Measurements from ENCODE around the gene GFER. TPM values are rescaled to one million over a fixed set of nuclear protein-coding genes. Genes with fewer than 3 reads are reported as not detected.
A peak's percentile ranks its signal among the peaks of the same experiment; 100 is the strongest.
"Not testable (repeated sequence)": the region's sequence is repeated elsewhere in the genome, so short reads cannot be mapped to it uniquely, and the experiment has no call there.

GFER gene
- total RNA-seq = 10 to 100 TPM; 16.2 to 22.1 TPM
- 14.5 to 21.0 reads per million in 2 donors for total RNA-seq

- Mint-ChIP-seq H3K4me3 (peak within 1 kb of the TSS; percentile 87), H3K27me3 (peaks cover 20% of the 10 kb centered on the region), H3K36me3 (ENCODE audit: low read depth) (no peaks in the 10 kb centered on the region), H3K27ac (peak within 1 kb of the TSS; percentile 41), H3K4me1 (peaks cover 12% of the 10 kb centered on the region)
- DNase-seq (peak; percentile 39 to 55 (median 51)), ATAC-seq (peak; percentile 69)
- no peaks in the 10 kb centered on the region for H3K9me3 ChIP-seq (ENCODE audit: control insufficient read depth, low read length, poor library complexity, severe bottlenecking)
Measured at GRCh38 chr16:1983544-1984346, at the start of gene GFER. TSS of gene GFER (plus strand) at chr16:1984193. CDS start at chr16:1984219, 26 bp downstream.

GRCh38 chr16:1936945-1937479 is 47.0 kb upstream of the GFER start:
- H3K9me3 ChIP-seq (ENCODE audit: control insufficient read depth, low read length, poor library complexity, severe bottlenecking) = no peaks in the 10 kb centered on the region
- no peaks in the 10 kb centered on the region for H3K27me3 Mint-ChIP-seq
- H3K4me3 Mint-ChIP-seq = no peak overlapping the region
- ATAC-seq (no peak), DNase-seq (no peak)
- H3K4me1 Mint-ChIP-seq = peaks cover 2% of the 10 kb centered on the region
- H3K36me3 Mint-ChIP-seq (ENCODE audit: low read depth) = no peaks in the 10 kb centered on the region
- no peak overlapping the region for H3K27ac Mint-ChIP-seq

- H3K4me1 Mint-ChIP-seq = peaks cover 7% of the 10 kb centered on the region
- no peak overlapping the region for H3K27ac Mint-ChIP-seq
- H3K4me3 Mint-ChIP-seq = no peak overlapping the region
- DNase-seq (no peak), ATAC-seq (no peak)
- no peaks in the 10 kb centered on the region for H3K9me3 ChIP-seq (ENCODE audit: control insufficient read depth, low read length, poor library complexity, severe bottlenecking)
- H3K27me3 Mint-ChIP-seq = no peaks in the 10 kb centered on the region
- no peaks in the 10 kb centered on the region for H3K36me3 Mint-ChIP-seq (ENCODE audit: low read depth)
Measured at GRCh38 chr16:1938316-1938715, 45.7 kb upstream of the GFER start.

GRCh38 chr16:1938910-1939309 is 45.1 kb upstream of the GFER start:
- no peak for ATAC-seq
- H3K4me3 Mint-ChIP-seq = no peak overlapping the region

GRCh38 chr16:1939833-1940232 is 44.2 kb upstream of the GFER start:
- not testable (repeated sequence) for H3K27ac Mint-ChIP-seq; H3K27me3 Mint-ChIP-seq; DNase-seq; H3K4me3 Mint-ChIP-seq; ATAC-seq; H3K9me3 ChIP-seq (ENCODE audit: control insufficient read depth, low read length, poor library complexity, severe bottlenecking); H3K36me3 Mint-ChIP-seq (ENCODE audit: low read depth)
- H3K4me1 Mint-ChIP-seq = peaks cover 14% of the 10 kb centered on the region

More at GRCh38 chr16:1938910-1939309, 45.1 kb upstream of the GFER start:
- no peaks in the 10 kb centered on the region for H3K27me3 Mint-ChIP-seq
- H3K36me3 Mint-ChIP-seq (ENCODE audit: low read depth) = no peaks in the 10 kb centered on the region
- no peak for DNase-seq
- H3K9me3 ChIP-seq (ENCODE audit: control insufficient read depth, low read length, poor library complexity, severe bottlenecking) = no peaks in the 10 kb centered on the region
- H3K27ac Mint-ChIP-seq = no peak overlapping the region
- peaks cover 11% of the 10 kb centered on the region for H3K4me1 Mint-ChIP-seq

GRCh38 chr16:1940273-1941161 is 43.5 kb upstream of the GFER start:
- H3K9me3 ChIP-seq (ENCODE audit: control insufficient read depth, low read length, poor library complexity, severe bottlenecking) = no peaks in the 10 kb centered on the region
- no peak for ATAC-seq
- no peak overlapping the region for H3K4me3 Mint-ChIP-seq
- no peak overlapping the region for H3K27ac Mint-ChIP-seq
- H3K4me1 Mint-ChIP-seq = peaks cover 14% of the 10 kb centered on the region
- no peaks in the 10 kb centered on the region for H3K27me3 Mint-ChIP-seq
- DNase-seq = no peak
- no peaks in the 10 kb centered on the region for H3K36me3 Mint-ChIP-seq (ENCODE audit: low read depth)

- ATAC-seq (no peak), DNase-seq (no peak)
- Mint-ChIP-seq H3K4me1 (peaks cover 14% of the 10 kb centered on the region), H3K27ac (no peak overlapping the region), H3K36me3 (ENCODE audit: low read depth) (no peaks in the 10 kb centered on the region), H3K4me3 (peak overlapping the region; percentile 91), H3K27me3 (no peaks in the 10 kb centered on the region)
- no peaks in the 10 kb centered on the region for H3K9me3 ChIP-seq (ENCODE audit: control insufficient read depth, low read length, poor library complexity, severe bottlenecking)
Measured at GRCh38 chr16:1941162-1942046, 42.6 kb upstream of the GFER start.

- H3K9me3 ChIP-seq (ENCODE audit: control insufficient read depth, low read length, poor library complexity, severe bottlenecking) = no peaks in the 10 kb centered on the region
- Mint-ChIP-seq H3K4me1 (peaks cover 14% of the 10 kb centered on the region), H3K4me3 (peak overlapping the region; percentile 91), H3K27me3 (no peaks in the 10 kb centered on the region), H3K36me3 (ENCODE audit: low read depth) (no peaks in the 10 kb centered on the region), H3K27ac (peak overlapping the region; percentile 65)
- ATAC-seq = no peak
- DNase-seq = no peak
Measured at GRCh38 chr16:1942047-1942809, 41.8 kb upstream of the GFER start.

GRCh38 chr16:1942810-1943726 is 40.9 kb upstream of the GFER start, which contains the start of gene MSRB1:
TSS of gene MSRB1 (minus strand) at chr16:1943199. CDS start at chr16:1943156, 43 bp downstream.
- peak; percentile 99 for ATAC-seq
- H3K27me3 Mint-ChIP-seq = no peaks in the 10 kb centered on the region
- peak within 1 kb of the TSS; percentile 91 for H3K4me3 Mint-ChIP-seq
- peak within 1 kb of the TSS; percentile 65 for H3K27ac Mint-ChIP-seq
- H3K36me3 Mint-ChIP-seq (ENCODE audit: low read depth) = no peaks in the 10 kb centered on the region
- peaks cover 14% of the 10 kb centered on the region for H3K4me1 Mint-ChIP-seq
- no peaks in the 10 kb centered on the region for H3K9me3 ChIP-seq (ENCODE audit: control insufficient read depth, low read length, poor library complexity, severe bottlenecking)
- DNase-seq = peak; percentile 98 to 100 (median 99)

- Mint-ChIP-seq H3K27me3 (no peaks in the 10 kb centered on the region), H3K4me3 (peak overlapping the region; percentile 43), H3K4me1 (peaks cover 14% of the 10 kb centered on the region), H3K36me3 (ENCODE audit: low read depth) (no peaks in the 10 kb centered on the region), H3K27ac (no peak overlapping the region)
- DNase-seq = no peak
- no peak for ATAC-seq
- no peaks in the 10 kb centered on the region for H3K9me3 ChIP-seq (ENCODE audit: control insufficient read depth, low read length, poor library complexity, severe bottlenecking)
Measured at GRCh38 chr16:1944612-1945199, 39.3 kb upstream of the GFER start.

Measured in T-helper 17 cell (primary cell).